Activated naive CD8-positive, alpha-beta T cell (primary cell): Measurements from ENCODE around the gene NLRP12.
"Not testable (repeated sequence)": the region's sequence is repeated elsewhere in the genome, so short reads cannot be mapped to it uniquely, and the experiment has no call there.

Experiments
- H3K27ac Mint-ChIP-seq: one replicate; pipeline ENCODE4 v1.8.0; 2021; ENCODE audit warnings: mixed read lengths
- H3K27me3 Mint-ChIP-seq: one replicate; pipeline ENCODE4 v1.8.0; 2021; ENCODE audit warnings: mixed read lengths
- H3K36me3 Mint-ChIP-seq: one replicate; pipeline ENCODE4 v1.8.0; 2021; ENCODE audit warnings: mixed read lengths
- H3K4me1 Mint-ChIP-seq: one replicate; pipeline ENCODE4 v1.8.0; 2021; ENCODE audit warnings: low read depth, mixed read lengths
- H3K4me3 Mint-ChIP-seq: one replicate; pipeline ENCODE4 v1.8.0; 2021; ENCODE audit warnings: mild to moderate bottlenecking, mixed read lengths
- H3K9me3 Mint-ChIP-seq: one replicate; pipeline ENCODE4 v1.8.0; 2021; ENCODE audit warnings: low read depth, mixed read lengths

The NLRP12 gene

GRCh38 chr19:53824134-53824611 is at the start of gene NLRP12:
Gene NLRP12 (minus strand): TSS chr19:53824314. CDS start chr19:53824174, 140 bp downstream.
- H3K27ac Mint-ChIP-seq: no peak within 1 kb of the TSS
- H3K4me1 Mint-ChIP-seq: peaks cover 3% of the 10 kb centered on the region
- no peaks in the 10 kb centered on the region for H3K36me3 Mint-ChIP-seq
- no peak within 1 kb of the TSS for H3K4me3 Mint-ChIP-seq
- peaks cover 24% of the 10 kb centered on the region for H3K27me3 Mint-ChIP-seq
- no peaks in the 10 kb centered on the region for H3K9me3 Mint-ChIP-seq

GRCh38 chr19:53872762-53873161 is 48.6 kb upstream of the NLRP12 start:
- H3K4me1 Mint-ChIP-seq: peaks cover 67% of the 10 kb centered on the region
- no peaks in the 10 kb centered on the region for H3K27me3 Mint-ChIP-seq
- no peaks in the 10 kb centered on the region for H3K9me3 Mint-ChIP-seq
- H3K36me3 Mint-ChIP-seq: peaks cover 11% of the 10 kb centered on the region
- peak overlapping the region; percentile 34 for H3K27ac Mint-ChIP-seq
- H3K4me3 Mint-ChIP-seq: peak overlapping the region; percentile 38

DNA sequence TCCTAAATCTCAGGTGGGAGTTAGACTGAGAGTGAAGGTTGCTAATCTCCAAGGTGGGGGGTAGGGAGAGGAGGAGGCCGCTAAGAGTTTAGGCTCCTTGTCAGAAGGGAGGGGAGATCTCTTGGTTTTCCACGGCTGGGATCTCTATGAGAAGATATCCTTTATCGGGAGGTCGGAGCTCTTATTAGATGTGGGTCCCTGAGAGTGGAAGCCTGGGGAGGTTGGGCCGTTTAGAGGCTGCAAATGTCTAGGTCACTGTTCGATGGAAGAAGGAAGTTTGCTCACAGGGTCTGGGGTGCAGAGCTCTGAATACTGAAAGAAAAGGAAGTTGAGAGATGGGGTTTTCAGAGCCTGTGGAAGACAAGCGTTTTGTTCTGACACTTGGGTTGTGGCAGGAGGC is 47.3 kb upstream of the NLRP12 start:
- Mint-ChIP-seq H3K4me1 (peaks cover 65% of the 10 kb centered on the region), H3K27me3 (no peaks in the 10 kb centered on the region), H3K27ac (peak overlapping the region; percentile 30), H3K4me3 (peak overlapping the region; percentile 14), H3K9me3 (no peaks in the 10 kb centered on the region), H3K36me3 (peaks cover 11% of the 10 kb centered on the region)

DNA sequence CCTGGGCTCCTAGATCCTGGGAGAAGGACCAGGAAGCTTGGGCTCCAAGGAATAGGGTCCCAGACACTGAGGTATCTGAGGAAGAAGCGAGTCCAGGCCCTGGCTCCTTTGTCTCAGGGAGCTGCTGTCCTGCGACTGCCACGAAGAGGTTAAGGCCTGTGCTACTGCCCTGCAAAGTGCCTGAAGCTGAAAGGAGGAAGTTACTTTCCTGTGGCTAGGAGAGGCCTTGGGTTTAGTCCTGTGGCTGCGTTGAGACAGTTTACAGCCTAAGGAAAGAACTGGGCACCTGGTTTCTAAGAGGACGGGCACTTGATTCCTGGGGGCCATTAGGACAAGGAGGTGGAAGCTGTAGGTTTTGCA is 46.4 kb upstream of the NLRP12 start:
- peak overlapping the region; percentile 67 for H3K4me3 Mint-ChIP-seq
- no peaks in the 10 kb centered on the region for H3K27me3 Mint-ChIP-seq
- peaks cover 11% of the 10 kb centered on the region for H3K36me3 Mint-ChIP-seq
- H3K4me1 Mint-ChIP-seq: peaks cover 67% of the 10 kb centered on the region
- no peaks in the 10 kb centered on the region for H3K9me3 Mint-ChIP-seq
- H3K27ac Mint-ChIP-seq: peak overlapping the region; percentile 16

GRCh38 chr19:53869805-53870484 is 45.8 kb upstream of the NLRP12 start:
- Mint-ChIP-seq H3K4me3 (peak overlapping the region; percentile 79), H3K4me1 (peaks cover 65% of the 10 kb centered on the region), H3K36me3 (peaks cover 11% of the 10 kb centered on the region)
- H3K27me3 Mint-ChIP-seq, H3K27ac Mint-ChIP-seq, H3K9me3 Mint-ChIP-seq: not testable (repeated sequence)

- peaks cover 57% of the 10 kb centered on the region for H3K4me1 Mint-ChIP-seq
- no peaks in the 10 kb centered on the region for H3K9me3 Mint-ChIP-seq
- peak overlapping the region; percentile 79 for H3K4me3 Mint-ChIP-seq
- H3K27me3 Mint-ChIP-seq: no peaks in the 10 kb centered on the region
- H3K27ac Mint-ChIP-seq: peak overlapping the region; percentile 41
- H3K36me3 Mint-ChIP-seq: peaks cover 6% of the 10 kb centered on the region
These were observed 45.0 kb upstream of the NLRP12 start for GRCh38 chr19:53868892-53869804.

GRCh38 chr19:53868091-53868891 is 44.2 kb upstream of the NLRP12 start:
- no peaks in the 10 kb centered on the region for H3K36me3 Mint-ChIP-seq
- H3K4me3 Mint-ChIP-seq: peak overlapping the region; percentile 95
- no peaks in the 10 kb centered on the region for H3K9me3 Mint-ChIP-seq
- peaks cover 48% of the 10 kb centered on the region for H3K4me1 Mint-ChIP-seq
- no peaks in the 10 kb centered on the region for H3K27me3 Mint-ChIP-seq
- peak overlapping the region; percentile 76 for H3K27ac Mint-ChIP-seq

DNA sequence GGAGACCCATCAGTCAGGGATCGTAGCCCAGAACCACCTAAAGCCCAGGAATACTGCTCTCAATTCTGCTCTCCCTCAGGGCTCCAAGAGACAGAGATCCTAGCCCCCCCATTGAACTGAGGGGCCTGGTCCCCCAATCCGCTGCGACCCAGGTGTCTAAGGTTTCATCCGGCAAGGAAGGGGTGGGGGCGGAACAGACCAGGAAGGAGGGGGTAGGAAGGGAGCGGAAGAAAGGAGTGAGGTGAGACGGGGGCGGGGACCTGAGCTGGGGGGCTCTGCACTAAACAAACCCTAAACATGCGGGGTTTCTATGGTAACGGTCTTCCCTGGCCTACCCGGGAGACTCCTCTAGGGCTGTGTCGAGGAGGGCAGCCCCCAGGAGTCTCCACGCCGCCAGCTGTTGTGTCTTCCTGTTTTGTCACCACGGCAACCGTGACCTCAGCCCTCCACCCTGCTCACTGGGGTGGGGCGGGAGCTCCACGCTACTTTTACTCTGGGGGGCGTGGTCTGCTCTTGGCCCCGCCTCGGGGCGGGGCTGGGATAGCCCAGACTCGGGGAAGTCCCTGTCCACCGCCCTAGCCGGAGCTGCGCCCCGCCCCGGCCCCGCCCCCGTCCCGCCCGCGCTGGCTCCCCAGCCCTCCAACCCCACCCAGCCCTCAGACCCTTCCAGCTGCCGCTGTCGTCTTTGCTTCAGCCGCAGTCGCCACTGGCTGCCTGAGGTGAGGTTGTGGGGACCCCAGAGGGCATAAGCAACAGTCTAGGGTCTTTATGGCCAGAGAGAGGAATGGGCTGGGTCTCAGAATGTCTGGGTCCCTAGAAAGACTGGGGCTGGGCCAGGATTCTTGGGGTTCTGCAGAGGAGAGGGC is 43.3 kb upstream of the NLRP12 start, which contains the start of gene MYADM:
MYADM (plus strand) TSS at position 659 of the 866 bp plus-strand sequence. CDS start 5,647 bp downstream, outside the sequence.
- Mint-ChIP-seq H3K9me3 (no peaks in the 10 kb centered on the region), H3K4me1 (peaks cover 43% of the 10 kb centered on the region), H3K36me3 (no peaks in the 10 kb centered on the region)

DNA sequence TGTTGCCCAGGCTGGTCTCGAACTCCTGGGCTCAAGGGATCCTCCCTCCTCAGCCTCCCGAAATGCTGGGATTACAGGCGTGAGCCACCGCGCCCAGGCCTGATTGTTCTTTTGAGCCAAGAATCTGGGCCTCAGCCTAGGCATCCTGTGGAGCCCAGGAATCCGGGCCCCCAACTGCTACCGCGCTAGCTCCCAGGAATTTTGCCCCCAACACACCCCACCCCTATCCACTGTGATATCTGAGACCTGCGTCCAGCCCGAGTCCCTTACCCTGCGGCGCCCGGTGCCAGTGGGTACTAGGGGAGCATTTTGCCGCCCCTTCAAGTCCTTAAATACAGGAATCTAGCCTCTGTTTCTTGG is 42.7 kb upstream of the NLRP12 start:
- no peaks in the 10 kb centered on the region for H3K9me3 Mint-ChIP-seq
- no peaks in the 10 kb centered on the region for H3K36me3 Mint-ChIP-seq
- no peaks in the 10 kb centered on the region for H3K27me3 Mint-ChIP-seq
- peak overlapping the region; percentile 85 for H3K27ac Mint-ChIP-seq
- H3K4me1 Mint-ChIP-seq: peaks cover 42% of the 10 kb centered on the region
- H3K4me3 Mint-ChIP-seq: peak overlapping the region; percentile 82

More for the DNA sequence above, 43.3 kb upstream of the NLRP12 start, which contains the start of gene MYADM:
- H3K27ac Mint-ChIP-seq: peak within 1 kb of the TSS; percentile 85
- no peaks in the 10 kb centered on the region for H3K27me3 Mint-ChIP-seq
- peak within 1 kb of the TSS; percentile 95 for H3K4me3 Mint-ChIP-seq

- H3K4me3 Mint-ChIP-seq: peak overlapping the region; percentile 82
- peak overlapping the region; percentile 85 for H3K27ac Mint-ChIP-seq
- H3K36me3 Mint-ChIP-seq: no peaks in the 10 kb centered on the region
- H3K4me1 Mint-ChIP-seq: peaks cover 37% of the 10 kb centered on the region
- H3K9me3 Mint-ChIP-seq: no peaks in the 10 kb centered on the region
- H3K27me3 Mint-ChIP-seq: no peaks in the 10 kb centered on the region
These were observed 42.1 kb upstream of the NLRP12 start for GRCh38 chr19:53865918-53866864.

DNA sequence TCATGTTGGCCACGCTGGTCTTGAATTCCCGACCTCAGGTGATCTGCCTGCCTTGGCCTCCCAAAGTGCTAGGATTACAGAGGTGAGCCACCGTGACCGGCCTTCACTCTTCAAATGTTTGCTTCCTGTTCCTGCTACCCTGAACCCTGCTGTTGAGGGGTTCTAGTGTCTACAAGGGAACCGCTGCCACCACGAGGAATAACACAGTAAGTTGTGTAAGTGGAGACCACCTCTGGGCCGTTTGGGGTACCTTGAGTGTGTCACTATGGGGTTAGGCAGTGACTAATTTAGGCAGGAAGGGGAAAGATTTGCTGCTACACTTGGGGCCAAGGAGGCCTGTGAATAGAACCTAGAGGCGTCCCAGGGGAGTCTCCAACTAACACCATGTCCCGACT is 41.4 kb upstream of the NLRP12 start:
- no peak overlapping the region for H3K27ac Mint-ChIP-seq
- no peaks in the 10 kb centered on the region for H3K36me3 Mint-ChIP-seq
- peak overlapping the region; percentile 59 for H3K4me3 Mint-ChIP-seq
- H3K4me1 Mint-ChIP-seq: peaks cover 31% of the 10 kb centered on the region
- H3K9me3 Mint-ChIP-seq: no peaks in the 10 kb centered on the region
- H3K27me3 Mint-ChIP-seq: no peaks in the 10 kb centered on the region

- Mint-ChIP-seq H3K27ac (no peak overlapping the region), H3K27me3 (no peaks in the 10 kb centered on the region), H3K4me1 (peaks cover 26% of the 10 kb centered on the region), H3K4me3 (no peak overlapping the region), H3K36me3 (no peaks in the 10 kb centered on the region), H3K9me3 (no peaks in the 10 kb centered on the region)
These were observed 40.3 kb upstream of the NLRP12 start for GRCh38 chr19:53864308-53864836.

- no peaks in the 10 kb centered on the region for H3K9me3 Mint-ChIP-seq
- H3K36me3 Mint-ChIP-seq: peaks cover 2% of the 10 kb centered on the region
- peaks cover 7% of the 10 kb centered on the region for H3K4me1 Mint-ChIP-seq
- H3K4me3 Mint-ChIP-seq: no peak overlapping the region
- no peak overlapping the region for H3K27ac Mint-ChIP-seq
- peaks cover 20% of the 10 kb centered on the region for H3K27me3 Mint-ChIP-seq
These were observed 29.6 kb upstream of the NLRP12 start for GRCh38 chr19:53853707-53854106.
